ENCODE results near the gene LANCL2. TPM values are rescaled to one million over a fixed set of nuclear protein-coding genes. Genes with fewer than 3 reads are reported as not detected.

The LANCL2 gene
- 6.5 TPM for polyA plus RNA-seq (2012; ENCODE audit: missing spikeins)

- FAIRE-seq (no peak), DNase-seq (ENCODE audit: insufficient read length) (no peak)
- TF ChIP-seq POLR2A (IDR thresholded peaks at IDR 0.05; ENCODE audit: low read depth, low read length) (no peak), TAF1 (IDR thresholded peaks at IDR 0.05; ENCODE audit: borderline replicate concordance, low read depth, low read length) (no peak), POLR2AphosphoS5 (IDR thresholded peaks at IDR 0.05; ENCODE audit: low read depth, low read length) (no peak)
Measured at GRCh38 chr7:55365205-55365674, at the start of gene LANCL2. LANCL2 (plus strand) TSS chr7:55365337; CDS start chr7:55366026, 689 bp downstream.

DNA sequence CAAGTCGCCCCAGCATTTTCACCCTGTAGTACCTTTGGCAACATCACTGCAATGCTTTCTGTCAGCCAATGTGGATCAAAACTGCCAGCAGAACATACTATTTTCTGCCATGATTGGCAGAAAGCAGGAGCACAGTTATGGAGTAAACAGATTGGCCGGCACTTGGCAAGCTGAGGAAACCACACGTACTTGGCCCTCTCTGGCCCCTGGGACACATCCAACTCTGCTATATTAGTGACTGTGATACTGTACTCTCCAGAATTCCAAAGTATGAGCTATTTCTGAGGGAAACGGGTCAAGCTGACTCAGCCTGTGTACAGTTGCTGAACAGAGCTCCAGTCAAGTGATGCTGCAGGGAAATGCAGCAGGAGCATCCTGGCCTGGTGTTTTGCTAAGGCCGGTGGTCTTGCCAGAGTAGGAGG is 39.8 kb upstream of the LANCL2 start:
- TF ChIP-seq POLR2A (IDR thresholded peaks at IDR 0.05; ENCODE audit: low read depth, low read length) (no peak), POLR2AphosphoS5 (IDR thresholded peaks at IDR 0.05; ENCODE audit: low read depth, low read length) (no peak), TAF1 (IDR thresholded peaks at IDR 0.05; ENCODE audit: borderline replicate concordance, low read depth, low read length) (no peak)
- no peak for FAIRE-seq
- DNase-seq (ENCODE audit: insufficient read length): no peak

GRCh38 chr7:55326081-55326835 is 38.9 kb upstream of the LANCL2 start:
- TF ChIP-seq POLR2A (IDR thresholded peaks at IDR 0.05; ENCODE audit: low read depth, low read length): no peak
- TF ChIP-seq TAF1 (IDR thresholded peaks at IDR 0.05; ENCODE audit: borderline replicate concordance, low read depth, low read length): no peak
- no peak for TF ChIP-seq POLR2AphosphoS5 (IDR thresholded peaks at IDR 0.05; ENCODE audit: low read depth, low read length)
- DNase-seq (ENCODE audit: insufficient read length) (no peak), FAIRE-seq (no peak)

GRCh38 chr7:55326945-55327626 is 38.1 kb upstream of the LANCL2 start:
- no peak for FAIRE-seq
- TF ChIP-seq POLR2AphosphoS5 (IDR thresholded peaks at IDR 0.05; ENCODE audit: low read depth, low read length) (no peak), TAF1 (IDR thresholded peaks at IDR 0.05; ENCODE audit: borderline replicate concordance, low read depth, low read length) (no peak), POLR2A (IDR thresholded peaks at IDR 0.05; ENCODE audit: low read depth, low read length) (no peak)
- no peak for DNase-seq (ENCODE audit: insufficient read length)

GRCh38 chr7:55335151-55335550 is 30.0 kb upstream of the LANCL2 start:
- DNase-seq (ENCODE audit: insufficient read length): no peak
- no peak for TF ChIP-seq POLR2A (IDR thresholded peaks at IDR 0.05; ENCODE audit: low read depth, low read length)
- TF ChIP-seq POLR2AphosphoS5 (IDR thresholded peaks at IDR 0.05; ENCODE audit: low read depth, low read length): no peak
- no peak for TF ChIP-seq TAF1 (IDR thresholded peaks at IDR 0.05; ENCODE audit: borderline replicate concordance, low read depth, low read length)
- FAIRE-seq: no peak

- FAIRE-seq (no peak), DNase-seq (ENCODE audit: insufficient read length) (no peak)
- no peak for TF ChIP-seq POLR2AphosphoS5 (IDR thresholded peaks at IDR 0.05; ENCODE audit: low read depth, low read length)
- TF ChIP-seq TAF1 (IDR thresholded peaks at IDR 0.05; ENCODE audit: borderline replicate concordance, low read depth, low read length): no peak
- TF ChIP-seq POLR2A (IDR thresholded peaks at IDR 0.05; ENCODE audit: low read depth, low read length): no peak
Measured at GRCh38 chr7:55335786-55336185, 29.4 kb upstream of the LANCL2 start.

DNA sequence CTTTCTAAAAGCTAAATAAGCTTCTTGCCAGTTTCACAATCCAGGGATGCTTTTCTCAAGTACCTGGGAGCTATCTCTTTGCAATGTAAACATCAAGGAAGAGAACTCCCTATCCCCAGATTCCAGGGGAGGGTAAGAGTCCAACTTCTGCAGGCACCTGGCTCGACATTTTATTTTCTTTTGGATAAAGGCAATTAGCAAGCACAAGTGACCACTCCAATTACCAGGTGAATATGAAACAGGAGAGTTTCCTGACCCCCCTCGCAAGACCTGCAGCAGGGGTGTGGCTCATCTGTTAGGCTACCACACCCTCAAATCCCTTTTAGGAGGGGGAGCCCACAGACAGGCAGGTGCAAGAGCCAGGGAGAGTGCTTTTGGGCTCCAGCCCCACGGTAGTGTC is 28.6 kb upstream of the LANCL2 start:
- FAIRE-seq (no peak), DNase-seq (ENCODE audit: insufficient read length) (no peak)
- TF ChIP-seq POLR2A (IDR thresholded peaks at IDR 0.05; ENCODE audit: low read depth, low read length) (no peak), TAF1 (IDR thresholded peaks at IDR 0.05; ENCODE audit: borderline replicate concordance, low read depth, low read length) (no peak), POLR2AphosphoS5 (IDR thresholded peaks at IDR 0.05; ENCODE audit: low read depth, low read length) (no peak)

GRCh38 chr7:55339033-55340000 is 25.8 kb upstream of the LANCL2 start:
- TF ChIP-seq POLR2A (IDR thresholded peaks at IDR 0.05; ENCODE audit: low read depth, low read length) (no peak), TAF1 (IDR thresholded peaks at IDR 0.05; ENCODE audit: borderline replicate concordance, low read depth, low read length) (no peak), POLR2AphosphoS5 (IDR thresholded peaks at IDR 0.05; ENCODE audit: low read depth, low read length) (no peak)
- DNase-seq (ENCODE audit: insufficient read length) (no peak), FAIRE-seq (no peak)

- no peak for TF ChIP-seq POLR2A (IDR thresholded peaks at IDR 0.05; ENCODE audit: low read depth, low read length)
- no peak for TF ChIP-seq POLR2AphosphoS5 (IDR thresholded peaks at IDR 0.05; ENCODE audit: low read depth, low read length)
- no peak for TF ChIP-seq TAF1 (IDR thresholded peaks at IDR 0.05; ENCODE audit: borderline replicate concordance, low read depth, low read length)
- DNase-seq (ENCODE audit: insufficient read length) (no peak), FAIRE-seq (no peak)
Measured at GRCh38 chr7:55342216-55342871, 22.8 kb upstream of the LANCL2 start.

DNA sequence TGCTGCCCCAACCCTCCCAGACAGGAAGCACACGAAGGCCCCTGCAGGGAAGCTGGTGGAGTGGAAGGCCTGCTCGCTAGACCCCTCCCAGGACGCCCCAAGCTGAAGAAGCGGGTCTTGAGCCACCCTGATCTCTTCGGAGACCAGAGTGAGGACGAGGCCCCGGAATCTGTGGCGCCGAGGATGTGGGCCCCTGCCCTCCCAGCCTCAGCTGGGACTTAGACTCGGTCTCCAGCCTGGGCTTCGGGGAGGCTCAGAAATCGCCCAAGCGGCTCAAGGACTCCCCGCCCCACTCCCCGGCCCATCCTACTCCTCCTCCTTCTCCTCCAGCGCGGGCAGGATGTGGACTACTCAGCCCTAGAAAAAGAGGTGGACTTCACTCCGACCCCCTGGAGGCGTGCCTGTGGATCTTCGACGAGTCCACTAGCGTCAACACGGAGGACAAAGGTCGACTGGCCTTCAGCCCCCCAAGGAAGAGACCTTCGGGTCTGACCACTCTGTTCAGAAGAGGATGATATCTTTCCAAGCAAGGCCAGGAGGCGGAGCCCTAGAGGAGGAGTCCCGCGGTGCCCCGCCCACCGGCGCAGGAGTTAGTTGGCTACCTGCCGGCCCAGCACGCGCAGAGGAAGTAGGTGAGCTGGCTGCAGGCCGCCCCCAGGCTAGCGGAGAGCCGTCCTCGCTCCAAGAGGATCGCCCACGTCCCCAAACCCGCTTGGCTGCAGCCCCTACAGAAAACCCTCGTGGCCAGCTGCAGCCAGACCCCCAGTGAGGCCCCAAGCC is 21.9 kb upstream of the LANCL2 start:
- TF ChIP-seq TAF1 (IDR thresholded peaks at IDR 0.05; ENCODE audit: borderline replicate concordance, low read depth, low read length): no peak
- no peak for TF ChIP-seq POLR2AphosphoS5 (IDR thresholded peaks at IDR 0.05; ENCODE audit: low read depth, low read length)
- no peak for TF ChIP-seq POLR2A (IDR thresholded peaks at IDR 0.05; ENCODE audit: low read depth, low read length)
- no peak for DNase-seq (ENCODE audit: insufficient read length)
- no peak for FAIRE-seq
